Mucosa of rectum (tissue), 2 donors: ENCODE data around the gene ATP6V0E1.

Experiments used
- H3K27ac ChIP-seq, 2 donors: one replicate each; pipeline ENCODE4 v1.7.0; 2013; ENCODE audit warnings: inconsistent platforms in 2 of 2, low read depth in 2 of 2, low read length in 2 of 2
- H3K27me3 ChIP-seq, 2 donors: one replicate each; pipeline ENCODE4 v1.7.0; 2013; ENCODE audit warnings: low read length in 2 of 2; ENCODE audit not compliant: control insufficient read depth in 2 of 2, insufficient read depth in 2 of 2
- H3K36me3 ChIP-seq, 2 donors: one replicate each; pipeline ENCODE4 v1.7.0; 2013; ENCODE audit warnings: low read length in 2 of 2; ENCODE audit not compliant: control insufficient read depth in 2 of 2, insufficient read depth in 2 of 2
- H3K4me1 ChIP-seq, 2 donors: one replicate each; pipeline ENCODE4 v1.7.0; 2013; ENCODE audit warnings: low read length in 2 of 2, mild to moderate bottlenecking in 1 of 2; ENCODE audit not compliant: control insufficient read depth in 2 of 2, insufficient read depth in 2 of 2
- H3K4me3 ChIP-seq, 2 donors: one replicate each; pipeline ENCODE4 v1.7.0; 2013; ENCODE audit warnings: low read length in 2 of 2
- H3K9ac ChIP-seq, 2 donors: one replicate each; pipeline ENCODE4 v1.7.0; 2013; ENCODE audit warnings: low read length in 2 of 2, low read depth in 1 of 2, mild to moderate bottlenecking in 1 of 2
- H3K9me3 ChIP-seq, 2 donors: one replicate each; pipeline ENCODE4 v1.7.0; 2013; ENCODE audit warnings: low read length in 2 of 2; ENCODE audit not compliant: control insufficient read depth in 2 of 2
- donor health status: healthy.
- donor health status: Normal muscosa, but diverticular disease.

The ATP6V0E1 gene

GRCh38 chr5:172973127-172973916 is 10.2 kb upstream of the ATP6V0E1 start:
- Histone ChIP-seq H3K27me3 (peaks cover 0 to 3% of the 10 kb centered on the region in 2 donors), H3K36me3 (peaks cover 2 to 8% of the 10 kb centered on the region in 2 donors), H3K4me3 (no peak overlapping the region), H3K9ac (no peak overlapping the region), H3K27ac (no peak overlapping the region), H3K4me1 (no peaks in the 10 kb centered on the region), H3K9me3 (no peaks in the 10 kb centered on the region)

GRCh38 chr5:172973931-172974330 is 9.6 kb upstream of the ATP6V0E1 start:
- no peak overlapping the region for H3K9ac ChIP-seq
- no peaks in the 10 kb centered on the region for H3K4me1 ChIP-seq
- H3K4me3 ChIP-seq: no peak overlapping the region
- H3K27ac ChIP-seq: no peak overlapping the region
- H3K27me3 ChIP-seq: peaks cover 0 to 3% of the 10 kb centered on the region in 2 donors
- H3K9me3 ChIP-seq: no peaks in the 10 kb centered on the region
- peaks cover 0 to 5% of the 10 kb centered on the region in 2 donors for H3K36me3 ChIP-seq

GRCh38 chr5:172975289-172975688 is 8.3 kb upstream of the ATP6V0E1 start:
- no peaks in the 10 kb centered on the region for H3K9me3 ChIP-seq
- H3K27me3 ChIP-seq: peaks cover 0 to 3% of the 10 kb centered on the region in 2 donors
- no peaks in the 10 kb centered on the region for H3K4me1 ChIP-seq
- H3K9ac ChIP-seq: no peak overlapping the region
- no peak overlapping the region for H3K27ac ChIP-seq
- H3K36me3 ChIP-seq: no peaks in the 10 kb centered on the region
- H3K4me3 ChIP-seq: no peak overlapping the region

GRCh38 chr5:172979778-172980177 is 3.8 kb upstream of the ATP6V0E1 start:
- peaks cover 0 to 5% of the 10 kb centered on the region in 2 donors for H3K4me1 ChIP-seq
- no peaks in the 10 kb centered on the region for H3K36me3 ChIP-seq
- H3K9ac ChIP-seq: no peak overlapping the region
- no peak overlapping the region for H3K4me3 ChIP-seq
- no peaks in the 10 kb centered on the region for H3K9me3 ChIP-seq
- H3K27me3 ChIP-seq: peaks cover 0 to 3% of the 10 kb centered on the region in 2 donors
- no peak overlapping the region for H3K27ac ChIP-seq

GRCh38 chr5:172981931-172982330 is 1.6 kb upstream of the ATP6V0E1 start:
- H3K36me3 ChIP-seq: peaks cover 0 to 5% of the 10 kb centered on the region in 2 donors
- no peaks in the 10 kb centered on the region for H3K9me3 ChIP-seq

GRCh38 chr5:172984244-172984953 is 828 bp downstream of the ATP6V0E1 start:
- peak overlapping the region; percentile 94 to 96 for H3K27ac ChIP-seq
- peak overlapping the region; percentile 92 to 96 for H3K4me3 ChIP-seq
- no peaks in the 10 kb centered on the region for H3K9me3 ChIP-seq
- no peaks in the 10 kb centered on the region for H3K27me3 ChIP-seq
- peaks cover 0 to 10% of the 10 kb centered on the region in 2 donors for H3K4me1 ChIP-seq
- H3K9ac ChIP-seq: peak overlapping the region; percentile 96 to 99
- peaks cover 5 to 11% of the 10 kb centered on the region in 2 donors for H3K36me3 ChIP-seq

More at GRCh38 chr5:172981931-172982330, 1.6 kb upstream of the ATP6V0E1 start:
- Histone ChIP-seq H3K27me3 (peaks cover 0 to 3% of the 10 kb centered on the region in 2 donors), H3K9ac (no peak overlapping the region), H3K4me1 (peaks cover 0 to 10% of the 10 kb centered on the region in 2 donors), H3K27ac (no peak overlapping the region), H3K4me3 (no peak overlapping the region)

GRCh38 chr5:172985596-172985995 is 2.0 kb downstream of the ATP6V0E1 start:
- peaks cover 5 to 11% of the 10 kb centered on the region in 2 donors for H3K36me3 ChIP-seq
- H3K4me3 ChIP-seq: peak overlapping the region in 1 of 2 donors; percentile 11
- peaks cover 0 to 10% of the 10 kb centered on the region in 2 donors for H3K4me1 ChIP-seq
- no peak overlapping the region for H3K27ac ChIP-seq
- H3K9ac ChIP-seq: no peak overlapping the region
- no peaks in the 10 kb centered on the region for H3K9me3 ChIP-seq
- H3K27me3 ChIP-seq: no peaks in the 10 kb centered on the region

- Histone ChIP-seq H3K36me3 (peaks cover 14 to 24% of the 10 kb centered on the region in 2 donors), H3K9ac (no peak overlapping the region), H3K27me3 (no peaks in the 10 kb centered on the region), H3K9me3 (no peaks in the 10 kb centered on the region), H3K27ac (no peak overlapping the region), H3K4me3 (no peak overlapping the region), H3K4me1 (peaks cover 0 to 10% of the 10 kb centered on the region in 2 donors)
Observed at GRCh38 chr5:172988276-172988675, 4.7 kb downstream of the ATP6V0E1 start.

- Histone ChIP-seq H3K4me3 (no peak overlapping the region), H3K36me3 (peaks cover 17 to 36% of the 10 kb centered on the region in 2 donors), H3K27ac (no peak overlapping the region), H3K9ac (no peak overlapping the region), H3K9me3 (no peaks in the 10 kb centered on the region), H3K27me3 (no peaks in the 10 kb centered on the region), H3K4me1 (no peaks in the 10 kb centered on the region)
Observed at GRCh38 chr5:172990776-172991175, 7.2 kb downstream of the ATP6V0E1 start.

- no peak overlapping the region for H3K27ac ChIP-seq
- H3K4me3 ChIP-seq: no peak overlapping the region
- H3K4me1 ChIP-seq: peaks cover 3 to 4% of the 10 kb centered on the region in 2 donors
- H3K27me3 ChIP-seq: no peaks in the 10 kb centered on the region
- no peak overlapping the region for H3K9ac ChIP-seq
- peaks cover 15 to 39% of the 10 kb centered on the region in 2 donors for H3K36me3 ChIP-seq
- H3K9me3 ChIP-seq: no peaks in the 10 kb centered on the region
Observed at GRCh38 chr5:172994405-172994804, 10.8 kb downstream of the ATP6V0E1 start.
